T-cell (primary cell): Measurements from ENCODE around the gene PAX5. TPM values are rescaled to one million over a fixed set of nuclear protein-coding genes. Genes with fewer than 3 reads are reported as not detected.

Source experiments
- ATAC-seq, 4 experiments: fragments of 200-7000 bp in 3 of 4; fragments of 150-1000 bp in 1 of 4; cut with Tn5 transposase; replicated peaks in 1 of 4; 1 replicate in 3 of 4; 2 replicates in 1 of 4; pipeline ENCODE4 v1.10.0; 2021; ENCODE audit warnings: moderate library complexity in 3 of 4, mild to moderate bottlenecking in 2 of 4, moderate number of reproducible peaks in 1 of 4
- CTCF ChIA-PET, 2 donors: fragments of 300-600 bp; sonication (Branson Sonifier 250); formaldehyde crosslinking; loops; one replicate each; lab custom pipeline; 2022; ENCODE audit warnings: antibody characterized with exemption in 2 of 2; lab: Charles Lee
- POLR2A ChIA-PET, 2 donors: fragments of 300-600 bp; sonication (Branson Sonifier 250); formaldehyde crosslinking; loops; one replicate each; lab custom pipeline; 2022; ENCODE audit warnings: antibody characterized with exemption in 2 of 2; lab: Charles Lee
- DNase-seq, 35 experiments: peaks; one replicate each; pipeline versions ENCODE4 v3.0.0 to v3.0.0-alpha.2; 2013 to 2023
- H3K27ac ChIP-seq: one replicate; pipeline ENCODE4 v1.5.1; 2013; ENCODE audit warnings: low read length
- H3K27me3 ChIP-seq, 2 experiments: replicated peaks in 1 of 2; 1 replicate in 1 of 2; 2 replicates in 1 of 2; pipeline versions ENCODE4 v1.6.1 to v1.7.0; 2013; ENCODE audit warnings: low read length in 1 of 2, mixed read lengths in 1 of 2; ENCODE audit not compliant: control insufficient read depth in 2 of 2, insufficient read depth in 2 of 2; ENCODE audit errors: extremely low read depth in 1 of 2
- H3K36me3 ChIP-seq, 2 donors: 1 replicate in 1 of 2; 2 replicates in 1 of 2; pipeline versions ENCODE4 v1.6.1 to v1.7.0; 2013; ENCODE audit warnings: low read length in 1 of 2; ENCODE audit not compliant: control insufficient read depth in 2 of 2, insufficient read depth in 1 of 2; ENCODE audit errors: extremely low read depth in 1 of 2
- H3K4me1 ChIP-seq, 2 experiments: 1 replicate in 1 of 2; 2 replicates in 1 of 2; pipeline versions ENCODE4 v1.6.1 to v1.7.0; 2013; ENCODE audit warnings: low read length in 2 of 2, mixed read lengths in 1 of 2; ENCODE audit not compliant: insufficient read depth in 2 of 2, control insufficient read depth in 1 of 2; ENCODE audit errors: extremely low read depth in 1 of 2
- H3K4me3 ChIP-seq, 2 donors: 1 replicate in 1 of 2; 2 replicates in 1 of 2; pipeline versions ENCODE4 v1.5.1 to v1.7.0; 2013; ENCODE audit warnings: mild to moderate bottlenecking in 2 of 2, low read length in 1 of 2, moderate library complexity in 1 of 2; ENCODE audit not compliant: control insufficient read depth in 1 of 2; ENCODE audit errors: extremely low read depth in 1 of 2
- H3K9me3 ChIP-seq: 2 replicates; pipeline ENCODE4 v1.7.0; 2013
- H3K27ac Mint-ChIP-seq, 2 donors: one replicate each; pipeline ENCODE4 v1.8.0; 2020 to 2021; ENCODE audit warnings: mild to moderate bottlenecking in 2 of 2, mixed read lengths in 2 of 2
- H3K27me3 Mint-ChIP-seq, 2 donors: one replicate each; pipeline ENCODE4 v1.8.0; 2021 to 2022; ENCODE audit warnings: mixed read lengths in 2 of 2
- H3K36me3 Mint-ChIP-seq: one replicate; pipeline ENCODE4 v1.8.0; 2021; ENCODE audit warnings: mixed read lengths
- H3K4me1 Mint-ChIP-seq, 3 donors: one replicate each; pipeline ENCODE4 v1.8.0; 2020 to 2022; ENCODE audit warnings: mixed read lengths in 3 of 3, mild to moderate bottlenecking in 1 of 3
- H3K4me3 Mint-ChIP-seq, 3 donors: one replicate each; pipeline ENCODE4 v1.8.0; 2020 to 2022; ENCODE audit warnings: mild to moderate bottlenecking in 3 of 3, mixed read lengths in 3 of 3, moderate library complexity in 3 of 3
- H3K9me3 Mint-ChIP-seq, 3 donors: one replicate each; pipeline ENCODE4 v1.8.0; 2020 to 2022; ENCODE audit warnings: mixed read lengths in 3 of 3
- WGBS: methylation state at CpG from one replicate; pipeline ENCODE4 v1.1.5; 2013; ENCODE audit warnings: missing lambda C conversion rate; ENCODE audit not compliant: insufficient coverage; 5-methylcytosine and 5-hydroxymethylcytosine counted together
- total RNA-seq, 35 experiments: library from RNA in 6 of 35; stranded (reverse) in 6 of 35; fragments of 120-200 nt in 1 of 35; gene quantifications; one replicate each; pipeline versions ENCODE4 v1.2.1 to v1.2.4 and lab custom pipeline; 2013 to 2026

Gene PAX5
- total RNA-seq, 5 donors from 2014 or later (not counting 1 experiment from before 2014, with no cell fraction given) = 1.7 to 12.4 (median 4.4) TPM

DNA sequence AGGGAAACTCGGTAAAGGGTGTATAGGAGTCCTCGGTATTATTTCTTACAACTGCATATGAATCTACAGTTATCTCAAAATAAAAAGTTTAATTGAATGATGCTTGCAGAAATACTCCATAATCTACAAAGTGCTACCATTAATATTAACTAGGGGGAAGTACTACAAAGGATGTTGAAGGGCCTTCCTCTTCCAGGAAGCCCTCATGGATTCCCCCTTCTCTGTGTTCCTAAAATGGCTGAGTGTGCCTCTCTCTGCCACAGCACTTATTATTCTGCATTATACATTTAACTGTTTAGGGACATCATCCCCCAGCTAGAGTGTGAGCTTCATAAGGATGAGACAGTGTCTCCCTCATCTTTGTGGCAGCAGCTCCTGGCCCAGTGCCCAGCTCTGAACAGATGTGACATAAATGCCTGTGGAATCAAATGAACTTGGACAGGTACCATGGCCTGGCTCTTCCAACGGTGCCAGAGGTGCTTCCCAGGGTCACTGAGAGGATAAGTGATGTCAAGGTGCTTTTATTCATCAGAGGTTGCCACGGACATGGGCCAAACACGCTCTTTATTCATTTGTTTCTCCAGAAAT, 99.5 kb downstream of the PAX5 start:
- CTCF ChIA-PET = no interaction called here
- H3K36me3 Mint-ChIP-seq = peaks cover 3% of the 10 kb centered on the region
- H3K27ac Mint-ChIP-seq = no peak overlapping the region
- POLR2A ChIA-PET = no interaction called here
- peaks cover 3 to 5% (median 4%) of the 10 kb centered on the region in 3 donors for H3K9me3 Mint-ChIP-seq
- no peaks in the 10 kb centered on the region for H3K4me1 ChIP-seq
- H3K27ac ChIP-seq = no peak overlapping the region
- no peak overlapping the region for H3K4me3 Mint-ChIP-seq
- 57% methylated on average over 3 of the region's 5 CpGs for WGBS
- no peak for ATAC-seq
- H3K27me3 Mint-ChIP-seq = peaks cover 3 to 16% of the 10 kb centered on the region in 2 donors
- no peaks in the 10 kb centered on the region for H3K4me1 Mint-ChIP-seq
- H3K4me3 ChIP-seq = no peak overlapping the region
- DNase-seq = no peak
- H3K9me3 ChIP-seq = no peaks in the 10 kb centered on the region
- peaks cover 0 to 25% of the 10 kb centered on the region in 2 experiments for H3K27me3 ChIP-seq
- H3K36me3 ChIP-seq = no peaks in the 10 kb centered on the region

DNA sequence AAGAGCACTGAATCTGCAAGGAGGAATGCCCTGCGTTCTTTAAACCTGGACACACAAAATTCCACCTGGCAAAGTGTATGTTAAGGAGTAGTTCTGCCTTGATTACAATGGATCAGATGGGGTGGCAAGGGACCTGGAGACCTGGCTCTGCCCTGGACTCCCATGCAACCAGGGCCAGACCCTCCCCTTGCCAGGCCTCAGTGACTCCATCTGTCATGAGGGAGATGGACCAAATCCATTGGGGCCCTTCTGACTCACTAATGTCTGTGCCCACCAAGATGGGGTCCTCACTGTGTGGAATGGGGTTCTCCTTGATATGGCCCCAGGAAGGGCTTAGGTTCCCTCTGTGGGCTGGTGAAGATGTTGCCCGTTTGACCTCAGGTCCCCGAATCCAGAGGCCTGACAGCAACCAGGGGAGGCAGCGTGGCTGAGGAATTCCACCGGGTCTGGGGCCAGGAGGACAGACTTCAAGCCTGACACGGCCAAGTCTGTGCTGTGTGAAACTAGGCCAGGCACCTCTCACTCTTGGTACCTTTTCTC, 100.3 kb downstream of the PAX5 start:
- Histone ChIP-seq H3K9me3 (no peaks in the 10 kb centered on the region), H3K27me3 (peaks cover 0 to 23% of the 10 kb centered on the region in 2 experiments), H3K36me3 (no peaks in the 10 kb centered on the region), H3K4me3 (no peak overlapping the region), H3K27ac (no peak overlapping the region), H3K4me1 (no peaks in the 10 kb centered on the region)
- ChIA-PET POLR2A (no interaction called here), CTCF (no interaction called here)
- DNase-seq = no peak
- Mint-ChIP-seq H3K4me3 (no peak overlapping the region), H3K4me1 (peaks cover 0 to 3% (median 0%) of the 10 kb centered on the region in 3 donors), H3K27me3 (peaks cover 3 to 11% of the 10 kb centered on the region in 2 donors), H3K36me3 (peaks cover 3% of the 10 kb centered on the region), H3K9me3 (peaks cover 3 to 5% (median 4%) of the 10 kb centered on the region in 3 donors), H3K27ac (no peak overlapping the region)
- no peak for ATAC-seq
- WGBS = 62% methylated on average over 2 of the region's 6 CpGs

DNA sequence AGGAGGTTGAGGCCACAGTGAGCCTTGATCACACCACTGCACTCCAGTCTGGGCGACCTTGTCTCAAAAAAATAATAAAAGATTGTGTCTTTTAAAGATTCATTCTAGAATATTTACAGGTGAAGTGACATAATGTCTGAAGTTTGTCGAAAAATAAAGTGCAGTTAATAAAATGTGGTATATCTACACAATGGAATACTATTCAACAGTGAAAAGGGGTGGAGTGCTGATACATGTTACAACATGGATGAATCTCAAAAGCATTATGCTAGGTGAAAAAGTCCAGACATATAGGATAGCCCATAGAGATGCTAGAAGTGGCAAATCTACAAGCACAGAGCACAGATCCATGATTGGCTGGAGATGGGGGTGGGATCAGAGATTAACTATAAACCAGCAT, 101.9 kb downstream of the PAX5 start:
- Histone ChIP-seq H3K9me3 (no peaks in the 10 kb centered on the region), H3K36me3 (no peaks in the 10 kb centered on the region), H3K27me3 (peaks cover 0 to 24% of the 10 kb centered on the region in 2 experiments), H3K27ac (no peak overlapping the region), H3K4me1 (no peaks in the 10 kb centered on the region), H3K4me3 (no peak overlapping the region)
- peaks cover 3 to 5% (median 4%) of the 10 kb centered on the region in 3 donors for H3K9me3 Mint-ChIP-seq
- H3K36me3 Mint-ChIP-seq = peaks cover 3% of the 10 kb centered on the region
- no CpG with 5 or more reads among the region's 2 CpGs for WGBS
- DNase-seq (no peak), ATAC-seq (no peak)
- no peak overlapping the region for H3K27ac Mint-ChIP-seq
- POLR2A ChIA-PET = no interaction called here
- H3K27me3 Mint-ChIP-seq = peaks cover 7 to 11% of the 10 kb centered on the region in 2 donors
- H3K4me3 Mint-ChIP-seq = no peak overlapping the region
- CTCF ChIA-PET = no interaction called here
- peaks cover 0 to 3% (median 0%) of the 10 kb centered on the region in 3 donors for H3K4me1 Mint-ChIP-seq

DNA sequence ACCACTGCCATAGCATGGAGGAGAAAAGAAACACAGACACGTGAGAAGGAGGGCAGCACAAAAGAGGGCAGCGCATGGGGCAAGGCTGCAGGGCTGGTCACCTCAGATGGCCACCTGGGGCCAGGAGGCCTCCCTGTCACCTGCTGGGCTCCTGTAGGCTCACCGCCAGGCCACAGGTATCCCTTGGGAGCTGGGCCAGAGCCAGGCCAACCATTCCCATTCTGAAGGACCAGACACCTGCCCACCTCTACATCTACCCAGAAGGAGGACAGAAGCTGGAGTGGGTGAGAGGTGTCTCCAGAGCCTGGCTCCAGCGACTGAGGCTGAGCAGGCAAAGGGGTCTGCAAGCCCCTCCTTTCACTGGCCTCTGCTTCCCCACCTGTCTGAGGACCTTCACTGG, 103.1 kb downstream of the PAX5 start:
- no peak overlapping the region for H3K27ac ChIP-seq
- no peaks in the 10 kb centered on the region for H3K36me3 ChIP-seq
- DNase-seq (no peak), ATAC-seq (no peak)
- Mint-ChIP-seq H3K27me3 (peaks cover 7 to 11% of the 10 kb centered on the region in 2 donors), H3K4me1 (peaks cover 0 to 3% (median 0%) of the 10 kb centered on the region in 3 donors), H3K4me3 (no peak overlapping the region), H3K36me3 (peaks cover 3% of the 10 kb centered on the region), H3K27ac (no peak overlapping the region), H3K9me3 (peaks cover 3 to 5% (median 4%) of the 10 kb centered on the region in 3 donors)
- H3K9me3 ChIP-seq = no peaks in the 10 kb centered on the region
- POLR2A ChIA-PET = no interaction called here
- WGBS = 67% methylated on average over 1 of the region's 4 CpGs
- H3K4me1 ChIP-seq = no peaks in the 10 kb centered on the region
- H3K27me3 ChIP-seq = peaks cover 0 to 22% of the 10 kb centered on the region in 2 experiments
- H3K4me3 ChIP-seq = no peak overlapping the region
- CTCF ChIA-PET = no interaction called here

DNA sequence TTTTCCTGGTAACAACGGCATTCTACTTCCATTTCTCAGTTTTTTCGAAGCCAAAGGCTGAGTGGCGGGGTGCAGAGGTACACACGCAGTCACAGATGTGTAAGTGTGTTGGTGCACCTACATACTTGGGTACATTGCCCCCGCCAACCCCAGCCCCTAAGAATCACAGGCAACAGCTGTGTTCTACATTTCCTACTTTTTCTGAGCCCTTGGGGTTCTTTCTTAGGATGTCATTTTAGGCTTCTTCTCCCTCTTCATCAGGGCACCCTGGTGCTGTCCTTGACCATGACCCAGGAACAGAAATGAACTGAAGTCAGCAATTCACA, 104.8 kb downstream of the PAX5 start:
- POLR2A ChIA-PET = no interaction called here
- Mint-ChIP-seq H3K4me1 (peaks cover 0 to 3% (median 0%) of the 10 kb centered on the region in 3 donors), H3K27me3 (peaks cover 7 to 13% of the 10 kb centered on the region in 2 donors), H3K27ac (no peak overlapping the region), H3K9me3 (peaks cover 3 to 5% (median 4%) of the 10 kb centered on the region in 3 donors), H3K36me3 (peaks cover 3% of the 10 kb centered on the region), H3K4me3 (no peak overlapping the region)
- Histone ChIP-seq H3K4me1 (no peaks in the 10 kb centered on the region), H3K27ac (no peak overlapping the region), H3K36me3 (no peaks in the 10 kb centered on the region), H3K9me3 (no peaks in the 10 kb centered on the region), H3K4me3 (no peak overlapping the region), H3K27me3 (peaks cover 0 to 21% of the 10 kb centered on the region in 2 experiments)
- CTCF ChIA-PET = no interaction called here
- WGBS = 77% methylated on average over 5 of the region's 5 CpGs
- DNase-seq = no peak
- no peak for ATAC-seq

DNA sequence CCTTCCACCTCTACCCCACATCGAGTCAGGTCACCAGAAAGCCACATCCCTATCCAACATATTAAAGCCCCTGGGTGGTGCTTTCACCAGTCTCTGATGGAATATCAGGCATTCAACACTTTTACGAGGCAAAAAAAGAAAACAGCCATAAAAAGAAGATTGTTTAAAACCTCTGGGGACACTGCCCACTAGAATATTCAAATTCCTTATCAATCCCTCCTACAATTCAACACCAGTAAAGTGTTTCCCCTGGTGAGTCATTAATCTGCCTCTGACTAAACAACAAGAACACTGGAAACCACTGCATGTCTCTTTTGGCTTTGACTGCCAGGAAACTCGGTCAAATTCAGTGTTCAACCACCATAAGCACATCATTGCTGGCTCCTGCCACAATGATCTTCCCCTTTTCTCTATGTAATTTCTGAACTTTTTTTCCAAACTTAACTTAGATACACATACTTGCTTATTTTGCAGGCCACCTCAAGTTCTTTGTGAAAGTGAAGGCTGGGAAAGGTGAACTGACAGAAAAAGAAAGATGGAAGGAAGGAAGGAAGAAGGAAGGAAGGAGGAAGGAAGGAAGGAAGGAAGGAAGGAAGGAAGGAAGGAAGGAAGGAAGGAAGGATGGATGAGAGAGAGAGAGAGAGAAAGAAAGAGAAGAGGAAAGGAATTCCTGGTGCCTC, 105.3 kb downstream of the PAX5 start:
- 8% methylated on average over 2 of the region's 3 CpGs for WGBS
- ChIA-PET POLR2A (no interaction called here), CTCF (interaction anchor here in 1 of 2 donors (0.6 kb wide), 1 partner anchor 35 kb away, joined by 3 read pairs; no protein-coding TSS in a partner anchor)
- Mint-ChIP-seq H3K27ac (peak overlapping the region in 1 of 2 donors; percentile 70), H3K4me1 (peaks cover 0 to 3% (median 0%) of the 10 kb centered on the region in 3 donors), H3K36me3 (peaks cover 3% of the 10 kb centered on the region), H3K4me3 (no peak overlapping the region), H3K27me3 (peaks cover 7 to 13% of the 10 kb centered on the region in 2 donors), H3K9me3 (peaks cover 3 to 5% (median 4%) of the 10 kb centered on the region in 3 donors)
- H3K4me1 ChIP-seq = no peaks in the 10 kb centered on the region
- no peak overlapping the region for H3K4me3 ChIP-seq
- peaks cover 0 to 21% of the 10 kb centered on the region in 2 experiments for H3K27me3 ChIP-seq
- DNase-seq = no peak
- no peaks in the 10 kb centered on the region for H3K9me3 ChIP-seq
- no peak overlapping the region for H3K27ac ChIP-seq
- ATAC-seq = no peak
- no peaks in the 10 kb centered on the region for H3K36me3 ChIP-seq
